Right atrium auricular region (tissue), 2 donors: ENCODE results near the gene TRPV3. TPM values are rescaled to one million over a fixed set of nuclear protein-coding genes. Genes with fewer than 3 reads are reported as not detected.

ENCODE experiments used
- DNase-seq: peaks from one replicate; pipeline ENCODE4 v3.0.0-alpha.2; 2019; ENCODE audit warnings: low spot score
- H3K27ac ChIP-seq, 2 donors: fragments of 200-600 bp; sonication (generic); 1 replicate in 1 of 2; 2 replicates in 1 of 2; pipeline ENCODE4 v1.5.1; 2016 to 2019
- H3K27me3 ChIP-seq, 2 donors: fragments of 200-600 bp; sonication (generic); one replicate each; pipeline versions ENCODE4 v1.5.1 to v1.6.0; 2017 to 2019
- H3K36me3 ChIP-seq: fragments of 200-600 bp; sonication (generic); one replicate; pipeline ENCODE4 v1.5.1; 2016
- H3K4me1 ChIP-seq, 2 donors: fragments of 200-600 bp; sonication (generic); one replicate each; pipeline versions ENCODE4 v1.5.1 to v1.6.0; 2017 to 2019
- H3K4me3 ChIP-seq, 2 donors: fragments of 200-600 bp; sonication (generic); 1 replicate in 1 of 2; 2 replicates in 1 of 2; pipeline ENCODE4 v1.5.1; 2017 to 2019; ENCODE audit warnings: mild to moderate bottlenecking in 1 of 2, moderate library complexity in 1 of 2
- H3K9me3 ChIP-seq, 2 donors: fragments of 200-600 bp; sonication (generic); one replicate each; pipeline ENCODE4 v1.5.1; 2019
- total RNA-seq, 2 donors: library from RNA; depleted of rRNA; stranded (reverse); fragments of >200 nt; gene quantifications; one replicate each; pipeline ENCODE4 v1.1.0, GENCODE V29; 2016
- TF ChIP-seq, protein P1 (sequence below), 2 donors: fragments of 200-600 bp; sonication (generic); IDR thresholded peaks; one replicate each; pipeline ENCODE4 v1.5.1; 2019; ENCODE audit warnings: antibody characterized with exemption in 2 of 2

Gene TRPV3
- total RNA-seq, 2 donors from 2014 or later: 0.51 to 2.8 TPM

- Histone ChIP-seq H3K27me3 (no peaks in the 10 kb centered on the region), H3K4me1 (peaks cover 0 to 25% of the 10 kb centered on the region in 2 donors), H3K4me3 (no peak overlapping the region), H3K9me3 (no peaks in the 10 kb centered on the region), H3K27ac (no peak overlapping the region), H3K36me3 (no peaks in the 10 kb centered on the region)
- no peak for DNase-seq
- TF ChIP-seq, protein P1, sequence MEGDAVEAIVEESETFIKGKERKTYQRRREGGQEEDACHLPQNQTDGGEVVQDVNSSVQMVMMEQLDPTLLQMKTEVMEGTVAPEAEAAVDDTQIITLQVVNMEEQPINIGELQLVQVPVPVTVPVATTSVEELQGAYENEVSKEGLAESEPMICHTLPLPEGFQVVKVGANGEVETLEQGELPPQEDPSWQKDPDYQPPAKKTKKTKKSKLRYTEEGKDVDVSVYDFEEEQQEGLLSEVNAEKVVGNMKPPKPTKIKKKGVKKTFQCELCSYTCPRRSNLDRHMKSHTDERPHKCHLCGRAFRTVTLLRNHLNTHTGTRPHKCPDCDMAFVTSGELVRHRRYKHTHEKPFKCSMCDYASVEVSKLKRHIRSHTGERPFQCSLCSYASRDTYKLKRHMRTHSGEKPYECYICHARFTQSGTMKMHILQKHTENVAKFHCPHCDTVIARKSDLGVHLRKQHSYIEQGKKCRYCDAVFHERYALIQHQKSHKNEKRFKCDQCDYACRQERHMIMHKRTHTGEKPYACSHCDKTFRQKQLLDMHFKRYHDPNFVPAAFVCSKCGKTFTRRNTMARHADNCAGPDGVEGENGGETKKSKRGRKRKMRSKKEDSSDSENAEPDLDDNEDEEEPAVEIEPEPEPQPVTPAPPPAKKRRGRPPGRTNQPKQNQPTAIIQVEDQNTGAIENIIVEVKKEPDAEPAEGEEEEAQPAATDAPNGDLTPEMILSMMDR (IDR thresholded peaks at IDR 0.05): no peak
These were observed 28.6 kb downstream of the TRPV3 start for GRCh38 chr17:3528880-3529511.

GRCh38 chr17:3528403-3528851 is 29.2 kb downstream of the TRPV3 start:
- no peak overlapping the region for H3K27ac ChIP-seq
- TF ChIP-seq, protein P1 (IDR thresholded peaks at IDR 0.05): no peak
- H3K27me3 ChIP-seq: no peaks in the 10 kb centered on the region
- no peak for DNase-seq
- no peak overlapping the region for H3K4me3 ChIP-seq
- H3K4me1 ChIP-seq: peaks cover 0 to 25% of the 10 kb centered on the region in 2 donors
- no peaks in the 10 kb centered on the region for H3K36me3 ChIP-seq
- no peaks in the 10 kb centered on the region for H3K9me3 ChIP-seq

- Histone ChIP-seq H3K4me3 (no peak overlapping the region), H3K36me3 (no peaks in the 10 kb centered on the region), H3K27ac (no peak overlapping the region), H3K4me1 (peaks cover 0 to 25% of the 10 kb centered on the region in 2 donors), H3K27me3 (no peaks in the 10 kb centered on the region), H3K9me3 (no peaks in the 10 kb centered on the region)
- TF ChIP-seq, protein P1 (IDR thresholded peaks at IDR 0.05): no peak
- no peak for DNase-seq
These were observed 29.7 kb downstream of the TRPV3 start for GRCh38 chr17:3527896-3528295.

DNA sequence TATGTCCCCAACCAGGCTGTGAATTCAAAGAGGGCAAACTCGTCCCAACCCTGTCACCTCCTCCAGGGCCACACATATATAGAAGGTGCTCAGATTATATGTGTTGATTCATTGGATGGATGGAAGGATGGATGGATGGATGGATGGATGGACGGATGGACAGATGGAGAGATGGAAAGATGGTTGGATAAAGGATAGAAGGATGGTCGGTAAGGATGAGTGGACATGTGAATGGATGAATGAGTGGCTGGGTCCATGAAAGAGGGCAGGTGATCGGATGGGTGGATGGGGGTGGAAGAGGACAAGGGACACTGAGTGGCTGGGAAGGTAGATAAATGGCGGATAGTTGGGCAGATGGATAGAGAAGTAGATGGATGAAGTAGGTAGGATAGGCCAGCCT is 30.1 kb downstream of the TRPV3 start:
- H3K9me3 ChIP-seq: no peaks in the 10 kb centered on the region
- no peak for DNase-seq
- H3K36me3 ChIP-seq: no peaks in the 10 kb centered on the region
- no peaks in the 10 kb centered on the region for H3K27me3 ChIP-seq
- H3K4me3 ChIP-seq: no peak overlapping the region
- TF ChIP-seq, protein P1 (IDR thresholded peaks at IDR 0.05): no peak
- no peak overlapping the region for H3K27ac ChIP-seq
- peaks cover 0 to 25% of the 10 kb centered on the region in 2 donors for H3K4me1 ChIP-seq

- TF ChIP-seq, protein P1 (IDR thresholded peaks at IDR 0.05): no peak
- H3K4me3 ChIP-seq: no peak overlapping the region
- no peak for DNase-seq
- H3K9me3 ChIP-seq: no peaks in the 10 kb centered on the region
- H3K27ac ChIP-seq: no peak overlapping the region
- H3K36me3 ChIP-seq: no peaks in the 10 kb centered on the region
- H3K4me1 ChIP-seq: peaks cover 0 to 25% of the 10 kb centered on the region in 2 donors
- no peaks in the 10 kb centered on the region for H3K27me3 ChIP-seq
These were observed 30.6 kb downstream of the TRPV3 start for GRCh38 chr17:3526971-3527370.

GRCh38 chr17:3526491-3526890 is 31.1 kb downstream of the TRPV3 start:
- Histone ChIP-seq H3K27me3 (no peaks in the 10 kb centered on the region), H3K36me3 (no peaks in the 10 kb centered on the region), H3K27ac (no peak overlapping the region), H3K9me3 (no peaks in the 10 kb centered on the region), H3K4me3 (no peak overlapping the region), H3K4me1 (peaks cover 0 to 25% of the 10 kb centered on the region in 2 donors)
- DNase-seq: no peak
- TF ChIP-seq, protein P1 (IDR thresholded peaks at IDR 0.05): no peak
